AG09309 (cell line): ENCODE measurements around the gene CACNA1F.

Experiments used
- DNase-seq: peaks from one replicate; pipeline ENCODE4 v3.0.0-alpha.2; 2010; ENCODE audit warnings: low read depth
- H3K4me3 ChIP-seq: 2 replicates; pipeline ENCODE4 v1.5.1; 2011; ENCODE audit warnings: mild to moderate bottlenecking, low read depth, low read length, moderate library complexity; ENCODE audit not compliant: control insufficient read depth
- TF ChIP-seq, protein P1 (sequence below): IDR thresholded peaks from 2 replicates; pipeline ENCODE4 v1.5.1; 2011; ENCODE audit warnings: mild to moderate bottlenecking, low read depth, low read length, inconsistent platforms; ENCODE audit not compliant: insufficient read depth, control insufficient read depth; ENCODE audit errors: missing control alignments

The CACNA1F gene

DNA sequence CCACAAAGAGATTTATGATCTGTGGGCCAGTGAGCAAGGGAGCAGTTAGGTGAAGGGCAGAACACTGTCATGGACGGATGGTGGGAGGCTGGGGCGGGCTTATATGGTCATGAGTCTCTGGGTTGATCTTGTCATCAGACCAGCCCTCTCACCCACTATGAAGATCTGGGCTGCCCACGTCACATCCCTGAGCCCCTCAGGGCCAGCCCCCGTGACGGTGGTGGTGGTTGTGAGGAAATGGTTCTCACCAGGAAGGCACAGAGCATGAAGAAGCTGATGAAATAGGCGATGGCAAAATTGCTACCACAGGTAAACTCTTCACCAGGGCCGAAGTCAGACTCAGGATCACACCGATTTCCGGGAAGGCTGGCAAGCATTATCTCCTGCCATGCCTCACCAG, 22.1 kb downstream of the CACNA1F start:
- TF ChIP-seq, protein P1, sequence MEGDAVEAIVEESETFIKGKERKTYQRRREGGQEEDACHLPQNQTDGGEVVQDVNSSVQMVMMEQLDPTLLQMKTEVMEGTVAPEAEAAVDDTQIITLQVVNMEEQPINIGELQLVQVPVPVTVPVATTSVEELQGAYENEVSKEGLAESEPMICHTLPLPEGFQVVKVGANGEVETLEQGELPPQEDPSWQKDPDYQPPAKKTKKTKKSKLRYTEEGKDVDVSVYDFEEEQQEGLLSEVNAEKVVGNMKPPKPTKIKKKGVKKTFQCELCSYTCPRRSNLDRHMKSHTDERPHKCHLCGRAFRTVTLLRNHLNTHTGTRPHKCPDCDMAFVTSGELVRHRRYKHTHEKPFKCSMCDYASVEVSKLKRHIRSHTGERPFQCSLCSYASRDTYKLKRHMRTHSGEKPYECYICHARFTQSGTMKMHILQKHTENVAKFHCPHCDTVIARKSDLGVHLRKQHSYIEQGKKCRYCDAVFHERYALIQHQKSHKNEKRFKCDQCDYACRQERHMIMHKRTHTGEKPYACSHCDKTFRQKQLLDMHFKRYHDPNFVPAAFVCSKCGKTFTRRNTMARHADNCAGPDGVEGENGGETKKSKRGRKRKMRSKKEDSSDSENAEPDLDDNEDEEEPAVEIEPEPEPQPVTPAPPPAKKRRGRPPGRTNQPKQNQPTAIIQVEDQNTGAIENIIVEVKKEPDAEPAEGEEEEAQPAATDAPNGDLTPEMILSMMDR = no peak
- no peak overlapping the region for H3K4me3 ChIP-seq
- DNase-seq = no peak

GRCh38 chrX:49210406-49210805, 22.7 kb downstream of the CACNA1F start:
- TF ChIP-seq, protein P1 = no peak
- DNase-seq = no peak
- no peak overlapping the region for H3K4me3 ChIP-seq

GRCh38 chrX:49209434-49210251, 23.5 kb downstream of the CACNA1F start:
- no peak for DNase-seq
- TF ChIP-seq, protein P1 = no peak
- no peak overlapping the region for H3K4me3 ChIP-seq

- H3K4me3 ChIP-seq = no peak overlapping the region
- TF ChIP-seq, protein P1 = no peak
- DNase-seq = no peak
These were observed 24.7 kb downstream of the CACNA1F start for GRCh38 chrX:49208399-49208798.

DNA sequence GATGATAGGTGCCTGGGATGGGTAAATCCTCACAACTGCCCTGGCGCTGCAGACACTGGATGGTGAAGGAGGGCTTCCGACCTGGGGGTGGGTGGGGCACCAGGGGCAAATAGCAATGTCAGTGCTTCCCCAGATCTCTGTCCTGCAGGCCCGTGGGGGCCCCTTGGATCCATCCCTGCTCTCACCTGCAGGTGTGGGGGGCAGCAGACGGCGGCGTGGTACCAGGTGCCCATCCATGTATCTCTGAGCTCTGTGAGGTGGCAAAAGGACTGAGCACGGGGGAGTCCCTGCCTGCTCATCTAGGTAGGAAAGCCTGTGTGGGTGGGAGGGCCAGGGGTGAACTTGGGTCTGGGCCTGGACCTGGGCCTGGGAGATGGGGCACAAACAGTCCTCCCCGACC, 26.6 kb downstream of the CACNA1F start:
- DNase-seq = no peak
- TF ChIP-seq, protein P1 = no peak
- H3K4me3 ChIP-seq = no peak overlapping the region

GRCh38 chrX:49205443-49205842, 27.7 kb downstream of the CACNA1F start:
- no peak for DNase-seq
- TF ChIP-seq, protein P1 = no peak
- H3K4me3 ChIP-seq = no peak overlapping the region
